SU-DHL-6 (cell line): ENCODE data around the gene KCNIP4.

Experiments used
- EZH2phosphoT487 ChIP-seq: fragments of 200-600 bp; sonication (generic), shearing (Covaris generic); conservative IDR thresholded peaks from 2 replicates; pipeline ENCODE4 v1.6.1; 2018; ENCODE audit warnings: mild to moderate bottlenecking, antibody characterized with exemption, low read length, moderate library complexity, mixed read lengths
- TF ChIP-seq, protein P1 (sequence below): fragments of 200-600 bp; sonication (generic); IDR thresholded peaks from one replicate; pipeline ENCODE4 v1.5.1; 2017; ENCODE audit warnings: antibody characterized with exemption, mild to moderate bottlenecking, low read length, moderate library complexity; ENCODE audit not compliant: insufficient read depth, poor library complexity, severe bottlenecking

DNA sequence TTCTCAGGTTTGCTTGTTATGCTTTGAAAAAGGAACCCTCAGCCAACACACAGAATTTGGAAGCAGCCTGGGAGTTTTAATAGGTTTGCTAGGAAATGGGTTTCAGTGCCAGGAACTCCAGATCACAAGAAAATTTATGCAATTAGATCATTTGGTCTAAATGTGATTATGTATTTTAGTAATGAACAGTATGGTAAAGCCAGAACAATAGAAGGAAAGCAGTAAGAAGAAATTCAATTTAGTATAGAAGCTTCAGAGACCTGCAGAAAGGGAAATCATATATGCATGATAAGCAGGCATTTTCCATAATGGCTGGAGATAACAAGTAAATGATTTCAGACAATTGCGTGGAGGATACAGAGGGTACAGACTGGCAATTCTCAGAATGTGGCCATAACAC, 184.7 kb downstream of the KCNIP4 start:
- TF ChIP-seq, protein P1, sequence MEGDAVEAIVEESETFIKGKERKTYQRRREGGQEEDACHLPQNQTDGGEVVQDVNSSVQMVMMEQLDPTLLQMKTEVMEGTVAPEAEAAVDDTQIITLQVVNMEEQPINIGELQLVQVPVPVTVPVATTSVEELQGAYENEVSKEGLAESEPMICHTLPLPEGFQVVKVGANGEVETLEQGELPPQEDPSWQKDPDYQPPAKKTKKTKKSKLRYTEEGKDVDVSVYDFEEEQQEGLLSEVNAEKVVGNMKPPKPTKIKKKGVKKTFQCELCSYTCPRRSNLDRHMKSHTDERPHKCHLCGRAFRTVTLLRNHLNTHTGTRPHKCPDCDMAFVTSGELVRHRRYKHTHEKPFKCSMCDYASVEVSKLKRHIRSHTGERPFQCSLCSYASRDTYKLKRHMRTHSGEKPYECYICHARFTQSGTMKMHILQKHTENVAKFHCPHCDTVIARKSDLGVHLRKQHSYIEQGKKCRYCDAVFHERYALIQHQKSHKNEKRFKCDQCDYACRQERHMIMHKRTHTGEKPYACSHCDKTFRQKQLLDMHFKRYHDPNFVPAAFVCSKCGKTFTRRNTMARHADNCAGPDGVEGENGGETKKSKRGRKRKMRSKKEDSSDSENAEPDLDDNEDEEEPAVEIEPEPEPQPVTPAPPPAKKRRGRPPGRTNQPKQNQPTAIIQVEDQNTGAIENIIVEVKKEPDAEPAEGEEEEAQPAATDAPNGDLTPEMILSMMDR: no peak
- TF ChIP-seq EZH2phosphoT487: no peak
